NCI-H146 treated with DMSO at 0.1 percent for 48 hours (cell line): ENCODE measurements around the gene INVS.
"Not testable (repeated sequence)": the region's sequence is repeated elsewhere in the genome, so short reads cannot be mapped to it uniquely, and the experiment has no call there.

Experiments used
- DNase-seq: peaks from one replicate; lab custom pipeline; 2025; ENCODE audit not compliant: unreplicated experiment; lab: John Stamatoyannopoulos, UW

The INVS gene

DNA sequence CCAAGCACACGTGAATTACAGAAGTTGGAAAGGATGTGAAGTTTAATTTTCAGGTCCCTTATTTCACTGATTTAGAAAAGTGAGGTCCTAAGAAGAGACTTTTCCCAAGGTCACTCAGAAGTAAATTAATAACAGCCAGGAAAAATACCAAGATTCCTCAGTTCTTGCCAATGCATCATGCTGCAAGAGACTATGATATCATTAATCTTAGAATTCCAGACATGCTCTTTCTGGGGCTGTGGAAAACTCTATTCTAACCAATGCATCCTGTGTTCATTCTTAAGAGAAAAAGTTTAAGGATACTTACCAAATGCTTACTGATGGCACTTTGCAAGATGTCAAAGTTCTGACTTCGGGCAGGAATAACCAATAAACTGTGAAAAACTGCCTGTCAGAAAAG lies 210.9 kb downstream of the INVS start:
- DNase-seq: no peak

DNA sequence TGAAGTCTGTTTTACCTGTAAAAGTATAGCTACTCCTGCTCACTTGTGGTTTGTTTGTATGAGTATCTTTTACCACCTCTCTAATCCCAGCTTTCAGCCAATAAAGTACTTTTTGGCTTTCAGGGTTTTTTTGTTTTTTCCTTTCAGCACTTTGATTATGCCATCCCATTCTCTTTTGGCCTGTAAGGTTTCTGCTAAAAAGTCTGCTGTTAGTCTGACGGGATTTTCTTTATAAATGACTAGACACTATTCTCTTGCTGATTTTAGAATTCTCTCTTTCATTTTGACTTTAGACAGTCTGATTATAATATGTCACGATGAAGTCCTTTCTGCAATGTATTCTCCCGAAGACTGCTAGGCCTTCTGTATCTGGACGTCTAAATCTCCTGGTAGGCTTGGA lies 216.5 kb downstream of the INVS start:
- DNase-seq: no peak

DNA sequence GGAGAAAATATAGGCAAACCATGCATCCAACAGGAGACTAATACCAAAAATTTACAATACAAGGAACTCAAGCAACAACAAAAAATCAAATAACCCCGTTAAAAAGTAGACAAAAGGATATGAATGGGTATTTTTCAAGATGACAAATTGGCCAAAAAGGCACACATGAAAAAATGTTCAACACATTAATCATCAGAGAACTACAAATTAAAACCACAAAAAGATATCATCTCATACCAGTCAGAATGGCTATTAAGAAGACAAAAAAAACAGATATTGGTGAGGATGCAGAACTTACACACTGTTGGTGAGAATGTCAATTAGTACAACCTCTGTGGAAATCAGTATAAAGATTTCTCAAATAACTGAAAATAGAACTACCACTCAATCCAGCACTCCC lies 218.7 kb downstream of the INVS start:
- no peak for DNase-seq

DNA sequence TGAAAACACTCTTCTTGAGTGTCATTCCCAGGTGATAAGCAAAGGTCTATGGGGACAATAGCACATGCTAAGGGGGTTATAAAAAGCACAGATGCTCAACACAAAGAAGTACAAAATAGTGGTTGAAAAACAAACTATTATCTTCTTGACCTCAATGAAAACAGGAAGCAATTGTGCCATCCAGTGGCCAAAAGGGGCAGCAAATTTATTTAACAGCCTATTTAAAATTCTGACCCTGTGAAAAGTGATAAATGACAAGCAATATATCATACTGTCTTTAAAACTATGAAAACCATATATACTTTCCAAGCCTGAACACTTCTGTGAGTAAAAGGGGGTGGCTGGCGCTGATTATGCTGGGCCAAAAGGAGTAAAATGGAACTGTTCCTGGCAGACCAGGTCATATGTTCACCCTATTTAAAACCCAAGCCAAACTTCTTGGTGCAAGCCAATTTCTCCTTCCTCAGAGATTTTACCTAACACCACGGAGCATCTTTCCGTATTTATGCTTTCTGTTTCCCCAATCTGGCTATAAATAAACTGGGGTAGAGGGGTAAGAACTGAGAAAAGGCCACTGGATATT lies 224.0 kb downstream of the INVS start:
- peak; percentile 11 for DNase-seq

DNA sequence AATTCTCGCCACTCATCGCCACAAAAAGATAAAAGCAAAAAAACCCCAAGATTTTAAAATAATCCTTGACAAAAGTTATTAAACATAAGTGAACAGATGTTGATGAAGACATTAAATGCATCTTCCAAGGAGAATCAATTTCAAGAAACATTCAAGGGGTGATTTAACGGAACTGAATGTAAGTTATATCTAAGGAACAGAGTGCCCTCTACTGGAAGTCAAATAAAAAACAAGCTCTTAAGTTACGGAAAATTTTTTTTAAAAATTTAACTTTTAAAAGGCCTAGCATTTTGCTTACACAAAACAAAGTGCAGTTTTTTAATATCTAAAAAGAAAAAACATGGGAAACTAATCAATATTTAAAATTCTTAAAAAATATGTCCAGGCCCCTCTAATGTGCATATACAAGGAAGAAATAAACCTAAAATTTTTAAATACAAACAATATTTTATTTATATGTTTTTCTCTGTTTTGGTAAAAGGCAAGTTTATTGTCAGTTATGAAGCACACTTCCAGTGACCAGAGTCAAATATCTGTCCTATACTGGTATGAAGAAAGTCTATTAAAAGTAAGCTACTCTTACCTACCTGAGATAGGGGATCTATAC lies 225.7 kb downstream of the INVS start:
- no peak for DNase-seq

DNA sequence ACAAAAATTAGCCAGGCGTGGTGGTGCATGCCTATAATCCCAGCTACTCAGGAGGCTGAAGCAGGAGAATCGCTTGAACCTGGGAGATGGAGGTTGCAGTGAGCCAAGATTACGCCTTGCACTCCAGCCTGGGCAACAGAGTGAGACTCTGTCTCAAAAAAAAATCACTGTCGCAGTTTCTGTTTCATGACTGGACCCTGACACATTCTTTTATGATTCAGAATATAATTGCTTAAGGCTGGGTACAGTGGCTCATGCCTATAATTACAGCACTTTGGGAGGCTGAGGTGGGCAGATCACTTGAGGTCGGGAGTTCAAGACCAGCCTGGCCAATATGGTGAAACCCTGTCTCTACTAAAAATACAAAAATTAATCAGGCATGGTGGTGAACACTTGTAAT lies 239.7 kb downstream of the INVS start:
- not testable (repeated sequence) for DNase-seq

DNA sequence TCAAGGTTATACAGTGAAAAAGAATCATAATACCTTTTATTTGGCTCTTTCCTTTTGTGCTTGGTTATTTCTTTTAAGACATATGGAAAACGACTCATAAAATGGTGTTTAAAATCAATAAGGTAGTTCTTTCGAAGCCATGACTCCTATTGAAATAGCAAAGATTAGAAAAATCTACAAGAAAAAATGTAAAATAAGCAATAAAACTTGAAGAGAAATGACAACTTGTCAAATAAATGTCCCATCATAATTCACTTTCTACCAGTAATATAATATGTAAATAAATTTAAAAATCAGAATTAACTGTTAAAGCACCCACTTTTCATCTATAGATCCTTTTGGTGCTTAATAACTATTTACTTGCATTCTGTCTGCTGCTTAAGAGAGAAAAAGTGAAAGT lies 241.2 kb downstream of the INVS start:
- DNase-seq: no peak

DNA sequence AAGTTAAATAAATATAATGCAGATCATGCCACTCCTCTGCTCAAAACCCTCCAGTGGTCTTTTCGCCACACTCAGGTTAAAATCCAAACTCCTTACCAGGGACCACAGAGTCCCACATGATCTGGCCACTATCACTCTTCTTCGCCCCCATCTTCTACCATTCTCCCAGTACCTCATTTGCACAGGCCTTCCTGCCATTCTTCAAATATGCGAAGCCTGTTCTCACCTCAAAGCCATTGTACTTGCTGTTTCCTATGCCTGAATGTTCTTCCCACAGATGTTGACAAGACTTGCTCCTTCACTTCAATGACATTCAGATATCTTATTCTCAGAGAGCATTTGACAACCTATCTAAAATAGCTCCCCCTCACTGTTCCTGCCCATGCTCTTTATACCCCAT lies 242.8 kb downstream of the INVS start:
- no peak for DNase-seq

DNA sequence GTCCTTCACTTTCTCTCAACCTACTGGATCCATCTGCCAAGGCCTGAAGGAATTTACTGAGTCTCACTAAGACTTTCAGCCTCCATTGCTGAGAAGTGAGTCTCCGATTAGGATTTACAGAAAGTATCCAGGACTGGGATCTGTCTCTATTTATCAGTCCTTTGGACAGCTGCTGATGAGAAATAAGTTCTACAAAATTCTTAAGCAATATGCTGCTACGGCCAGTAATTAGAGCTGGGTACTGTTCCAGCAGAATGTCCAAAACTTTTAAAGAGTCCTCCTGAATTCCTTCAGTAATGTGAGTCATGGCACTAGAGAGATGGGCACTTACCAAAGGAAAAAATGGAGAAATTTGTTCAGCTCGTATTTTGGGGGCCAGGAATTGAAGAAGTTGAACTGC lies 247.8 kb downstream of the INVS start:
- no peak for DNase-seq

DNA sequence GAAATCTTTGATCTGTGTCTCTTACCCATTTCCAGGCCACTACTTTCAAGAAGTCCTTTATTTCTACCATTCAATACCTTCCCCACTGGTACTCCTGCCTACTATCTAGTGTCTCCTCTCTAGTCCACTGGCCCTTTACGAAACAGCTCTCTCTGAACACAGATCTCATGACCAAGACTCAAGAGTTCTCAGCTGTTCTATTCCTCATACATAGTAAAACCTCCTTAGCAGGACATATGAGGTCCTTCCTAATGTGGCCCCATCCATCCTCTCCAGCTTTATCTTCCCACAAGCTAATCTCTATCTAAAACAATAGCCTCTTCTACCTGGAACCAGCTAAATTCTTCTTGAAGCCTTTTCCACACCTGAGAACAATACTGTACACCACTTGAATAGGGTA lies 251.1 kb downstream of the INVS start:
- no peak for DNase-seq
